Heart left ventricle (tissue), 16 donors: ENCODE results near the gene TASP1. TPM values are rescaled to one million over a fixed set of nuclear protein-coding genes. Genes with fewer than 3 reads are reported as not detected.

Experiments
- ATAC-seq, 4 donors: fragments of 200-7000 bp; cut with Tn5 transposase; one replicate each; pipeline ENCODE4 v1.9.1; 2020 to 2022; ENCODE audit warnings: moderate library complexity in 4 of 4, mild to moderate bottlenecking in 3 of 4, moderate number of reproducible peaks in 1 of 4
- DNase-seq, 5 donors: peaks; one replicate each; pipeline ENCODE4 v3.0.0-alpha.2; 2020
- H3K27ac ChIP-seq, 12 donors: fragments of 200-600 bp; sonication (generic) in 4 of 12; one replicate each; pipeline versions ENCODE4 v1.5.0 to v1.8.0; 2016 to 2022; ENCODE audit warnings: mild to moderate bottlenecking in 2 of 12
- H3K27me3 ChIP-seq, 9 donors: fragments of 200-600 bp; sonication (generic) in 2 of 9; one replicate each; pipeline versions ENCODE4 v1.5.1 to v1.8.0; 2016 to 2022; ENCODE audit warnings: mild to moderate bottlenecking in 3 of 9
- H3K36me3 ChIP-seq, 9 donors: fragments of 200-600 bp; sonication (generic) in 2 of 9; one replicate each; pipeline versions ENCODE4 v1.5.0 to v1.8.0; 2018 to 2022; ENCODE audit warnings: mild to moderate bottlenecking in 2 of 9
- H3K4me1 ChIP-seq, 12 donors: fragments of 200-600 bp; sonication (generic) in 4 of 12; one replicate each; pipeline versions ENCODE4 v1.5.0 to v1.8.0; 2016 to 2022; ENCODE audit warnings: mild to moderate bottlenecking in 3 of 12
- H3K4me3 ChIP-seq, 12 donors: fragments of 200-600 bp; sonication (generic) in 4 of 12; one replicate each; pipeline versions ENCODE4 v1.5.0 to v1.8.0; 2017 to 2022; ENCODE audit warnings: mild to moderate bottlenecking in 9 of 12, moderate library complexity in 4 of 12
- H3K9me3 ChIP-seq, 12 donors: fragments of 200-600 bp; sonication (generic) in 4 of 12; one replicate each; pipeline versions ENCODE4 v1.5.0 to v1.8.0; 2016 to 2022; ENCODE audit warnings: mild to moderate bottlenecking in 1 of 12
- POLR2A ChIP-seq, 2 donors: fragments of 450-650 bp; IDR thresholded peaks; one replicate each; pipeline ENCODE4 v1.6.1; 2017; ENCODE audit warnings: antibody characterized with exemption in 2 of 2, mild to moderate bottlenecking in 2 of 2, moderate library complexity in 2 of 2
- WGBS, 4 donors: extraction: QIAGEN DNeasy Blood & Tissue Kit in 2 of 4; methylation state at CpG; one replicate each; pipeline versions ENCODE4 v1.1.5 to v1.1.7; 2013 to 2018; 5-methylcytosine and 5-hydroxymethylcytosine counted together
- intact Hi-C, 10 donors: fragments of 100-400 bp; cut with DNase I; formaldehyde crosslinking; loops; one replicate each; pipeline versions ENCODE4 v1.11.1 to v1.14.2; 2022
- long read RNA-seq, 3 donors: library from polyadenylated mRNA; unstranded; transcript quantifications; one replicate each; pipeline ENCODE4 v2.0.0, GENCODE V29; 2020 to 2021
- polyA plus RNA-seq, 2 donors: library from polyadenylated mRNA; stranded (reverse); fragments of 200-250 nt; gene quantifications; one replicate each; pipeline ENCODE4 v1.2.3, GENCODE V29; 2013
- total RNA-seq, 9 donors: library from RNA; depleted of rRNA in 2 of 9; stranded (reverse); fragments of >200 nt in 2 of 9; fragmentation: NEBNext Ultra II Directional in 3 of 9; extraction: Animal tissue kit (Norgen Biotek cat#: 25700) in 3 of 9; gene quantifications; one replicate each; pipeline versions ENCODE4 v1.1.0 to v1.2.4, GENCODE V29; 2016 to 2023
- TF ChIP-seq, protein P1 (sequence below), 12 donors: fragments of 200-600 bp; sonication (generic) in 4 of 12; IDR thresholded peaks; one replicate each; pipeline versions ENCODE4 v1.5.0 to v1.8.0; 2018 to 2022; ENCODE audit warnings: antibody characterized with exemption in 12 of 12, mild to moderate bottlenecking in 5 of 12
- donor health status: ischemic (EF 13 %, LVEDD 7.1; RV severe dilation, severe dysfunction).
- donor health status: healthy with polysubstance abuse.
- donor health status: DM: no; HTN: yes; CAD: no.
- donor health status: DM: no; HTN: no; CAD: no.
- donor health status: ischemic (EF 25% LVEDD 6.9; RV normal size, moderate dysfunction).
- donor health status: ischemic (EF 25% LVEDD 5.7; RV mildly dilated, moderate dysfunction).
- donor health status: healthy.
- donor health status: DM: yes; HTN: yes; CAD: no.
- donor health status: ischemic (EF 35%, LVEDD 5.7; RV mildly dilated, moderate dysfunction).
- donor health status: nonischemic (EF 11% LVEDD 7.7; RV severe dilation, severe dysfunction).
- donor health status: DM: yes; HTN: yes; CAD: no.
- donor health status: PGD.
- donor health status: ischemic (EF 29% LVEDD 5.4; RV normal size, mild dysfunction).
- donor health status: nonischemic (EF 23%, LVEDD 6.1; RV moderate dilation, normal function).

TASP1 gene
- total RNA-seq (1 to 10 TPM; 3.5 to 8.6 (median 5.3) TPM), polyA plus RNA-seq (1 to 10 TPM; 1.6 to 5.8 TPM)
- long read RNA-seq, donor 1, transcript TASP1-201 (14 exons, 2,352 nt): major isoform, 6 of 9 reads
- long read RNA-seq, donor 1, partial matches to known transcripts: 2 of 9 reads
- long read RNA-seq, donor 1, other reads (novel, unspliced or antisense): 1 of 9 reads
- long read RNA-seq, donor 2, transcript TASP1-201 (14 exons, 2,352 nt): major isoform, 16 of 40 reads
- long read RNA-seq, donor 2, partial matches to known transcripts: 16 of 40 reads
- long read RNA-seq, donor 2, other reads (novel, unspliced or antisense): 8 of 40 reads
- long read RNA-seq, donor 3, partial matches to known transcripts: 2 of 7 reads
- long read RNA-seq, donor 3, other reads (novel, unspliced or antisense): 1 of 7 reads

GRCh38 chr20:13638496-13639149 is at the start of gene TASP1:
TASP1 (minus strand) TSS chr20:13638932; CDS start chr20:13630078, 8,854 bp downstream.
- TF ChIP-seq POLR2A (IDR thresholded peaks at IDR 0.05): peak in 1 of 2 donors; percentile 70
- TF ChIP-seq, protein P1, sequence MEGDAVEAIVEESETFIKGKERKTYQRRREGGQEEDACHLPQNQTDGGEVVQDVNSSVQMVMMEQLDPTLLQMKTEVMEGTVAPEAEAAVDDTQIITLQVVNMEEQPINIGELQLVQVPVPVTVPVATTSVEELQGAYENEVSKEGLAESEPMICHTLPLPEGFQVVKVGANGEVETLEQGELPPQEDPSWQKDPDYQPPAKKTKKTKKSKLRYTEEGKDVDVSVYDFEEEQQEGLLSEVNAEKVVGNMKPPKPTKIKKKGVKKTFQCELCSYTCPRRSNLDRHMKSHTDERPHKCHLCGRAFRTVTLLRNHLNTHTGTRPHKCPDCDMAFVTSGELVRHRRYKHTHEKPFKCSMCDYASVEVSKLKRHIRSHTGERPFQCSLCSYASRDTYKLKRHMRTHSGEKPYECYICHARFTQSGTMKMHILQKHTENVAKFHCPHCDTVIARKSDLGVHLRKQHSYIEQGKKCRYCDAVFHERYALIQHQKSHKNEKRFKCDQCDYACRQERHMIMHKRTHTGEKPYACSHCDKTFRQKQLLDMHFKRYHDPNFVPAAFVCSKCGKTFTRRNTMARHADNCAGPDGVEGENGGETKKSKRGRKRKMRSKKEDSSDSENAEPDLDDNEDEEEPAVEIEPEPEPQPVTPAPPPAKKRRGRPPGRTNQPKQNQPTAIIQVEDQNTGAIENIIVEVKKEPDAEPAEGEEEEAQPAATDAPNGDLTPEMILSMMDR (IDR thresholded peaks at IDR 0.05): no peak
- intact Hi-C loops: loop anchor here in 3 of 10 donors (10.0 kb wide), 3 partner anchors 96 to 146 kb away; partner anchors contain the start of genes ESF1 (in 2 of the 3) and NDUFAF5 (in 2 of the 3)
- no peaks in the 10 kb centered on the region for H3K9me3 ChIP-seq
- no peaks in the 10 kb centered on the region for H3K27me3 ChIP-seq
- peaks cover 0 to 12% (median 8%) of the 10 kb centered on the region in 12 donors for H3K4me1 ChIP-seq
- peak within 1 kb of the TSS; percentile 11 to 82 (median 70) for H3K27ac ChIP-seq
- DNase-seq (peak; percentile 95 to 97 (median 96)), ATAC-seq (peak; percentile 100)
- H3K4me3 ChIP-seq: peak within 1 kb of the TSS; percentile 86 to 97 (median 90)
- WGBS, 4 donors: 0 to 1% (median 0%) methylated on average over 33 to 50 of the region's 50 CpGs
- no peaks in the 10 kb centered on the region for H3K36me3 ChIP-seq

DNA sequence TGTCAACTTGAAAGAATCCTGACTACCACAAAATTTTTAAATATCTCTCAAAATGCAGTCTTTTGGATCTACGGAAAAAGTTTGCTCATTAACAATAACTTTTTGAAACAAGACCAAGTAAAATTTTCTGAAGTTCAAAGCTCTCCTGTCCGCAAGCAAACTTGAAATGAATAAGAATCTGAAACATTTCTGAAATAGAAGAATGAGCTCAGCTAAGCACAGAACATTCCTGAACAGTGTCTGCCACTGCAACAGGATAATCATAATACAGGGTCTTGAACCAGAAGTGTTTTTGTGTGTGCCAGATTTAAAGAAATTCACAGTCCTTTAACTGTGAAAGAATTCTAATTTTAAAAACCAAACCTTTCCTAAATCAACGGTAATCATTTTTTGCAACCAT is 49.1 kb upstream of the TASP1 start:
- no peak for DNase-seq

DNA sequence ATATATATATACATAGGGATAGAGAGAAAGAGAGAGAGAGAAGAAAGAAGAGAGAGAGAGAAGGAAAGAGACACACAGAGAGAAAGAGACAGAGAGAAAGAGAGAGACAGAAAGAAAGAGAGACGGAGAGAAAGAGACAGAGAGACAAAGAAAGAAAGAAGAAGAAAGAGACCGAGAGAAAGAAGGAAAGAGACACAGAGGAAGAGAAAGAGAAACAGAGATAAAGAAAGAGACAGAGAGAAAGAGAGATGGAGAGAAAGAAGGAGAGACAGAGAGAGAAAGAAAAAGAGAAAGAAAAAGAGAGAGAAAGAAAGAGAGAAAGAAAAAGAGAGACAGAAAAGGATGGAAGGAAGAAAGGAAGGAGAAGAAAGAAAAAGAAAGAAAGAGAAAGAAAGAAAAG is 46.9 kb upstream of the TASP1 start:
- ATAC-seq (no peak), DNase-seq (no peak)
- TF ChIP-seq, protein P1 (IDR thresholded peaks at IDR 0.05): no peak
- TF ChIP-seq POLR2A (IDR thresholded peaks at IDR 0.05): no peak
- Histone ChIP-seq H3K27me3 (peaks cover 0 to 4% (median 0%) of the 10 kb centered on the region in 9 donors), H3K9me3 (no peaks in the 10 kb centered on the region), H3K27ac (no peak overlapping the region), H3K4me3 (no peak overlapping the region), H3K36me3 (no peaks in the 10 kb centered on the region), H3K4me1 (no peaks in the 10 kb centered on the region)
- 86 to 93% (median 87%) methylated on average over 2 of the region's 2 CpGs for WGBS, 4 donors
- intact Hi-C loops: no loop called here

More for the DNA sequence above, 49.1 kb upstream of the TASP1 start:
- intact Hi-C loops: no loop called here
- Histone ChIP-seq H3K9me3 (no peaks in the 10 kb centered on the region), H3K36me3 (no peaks in the 10 kb centered on the region), H3K4me1 (peaks cover 0 to 8% (median 0%) of the 10 kb centered on the region in 12 donors), H3K27me3 (peaks cover 0 to 2% (median 0%) of the 10 kb centered on the region in 9 donors), H3K27ac (no peak overlapping the region), H3K4me3 (no peak overlapping the region)
- no peak for TF ChIP-seq POLR2A (IDR thresholded peaks at IDR 0.05)
- TF ChIP-seq, protein P1 (IDR thresholded peaks at IDR 0.05): no peak
- ATAC-seq: no peak
- WGBS, 4 donors: 80 to 93% (median 84%) methylated on average over 3 of the region's 3 CpGs
